NCI-H82 (cell line): ENCODE measurements around the gene TBC1D26.
"Not testable (repeated sequence)": the region's sequence is repeated elsewhere in the genome, so short reads cannot be mapped to it uniquely, and the experiment has no call there.

Experiments
- DNase-seq: peaks from one replicate; lab custom pipeline; 2025; lab: John Stamatoyannopoulos, UW

The TBC1D26 gene

GRCh38 chr17:15744074-15744676 is 12.1 kb downstream of the TBC1D26 start:
- DNase-seq = no peak

GRCh38 chr17:15744885-15745284 is 12.8 kb downstream of the TBC1D26 start:
- DNase-seq = no peak

GRCh38 chr17:15749403-15749802 is 17.3 kb downstream of the TBC1D26 start:
- DNase-seq = not testable (repeated sequence)

GRCh38 chr17:15768865-15769533 is 36.9 kb downstream of the TBC1D26 start:
- not testable (repeated sequence) for DNase-seq

GRCh38 chr17:15770679-15771078 is 38.6 kb downstream of the TBC1D26 start:
- DNase-seq = not testable (repeated sequence)

GRCh38 chr17:15776871-15777270 is 44.8 kb downstream of the TBC1D26 start:
- DNase-seq = no peak

GRCh38 chr17:15777297-15777696 is 45.2 kb downstream of the TBC1D26 start:
- no peak for DNase-seq

GRCh38 chr17:15777717-15778116 is 45.6 kb downstream of the TBC1D26 start:
- DNase-seq = no peak

GRCh38 chr17:15779119-15779518 is 47.0 kb downstream of the TBC1D26 start:
- DNase-seq = no peak

GRCh38 chr17:15780188-15780587 is 48.1 kb downstream of the TBC1D26 start:
- DNase-seq = no peak

- no peak for DNase-seq
Measured at GRCh38 chr17:15782866-15783265, 50.8 kb downstream of the TBC1D26 start.

GRCh38 chr17:15783461-15783860 is 51.4 kb downstream of the TBC1D26 start:
- no peak for DNase-seq

GRCh38 chr17:15784351-15784750 is 52.3 kb downstream of the TBC1D26 start:
- DNase-seq = not testable (repeated sequence)

GRCh38 chr17:15787363-15788075 is 55.4 kb downstream of the TBC1D26 start:
- not testable (repeated sequence) for DNase-seq

GRCh38 chr17:15788365-15788764 is 56.3 kb downstream of the TBC1D26 start:
- not testable (repeated sequence) for DNase-seq
